GM10266 (cell line): Measurements from ENCODE around the gene LIN7C.

Experiments used
- DNase-seq: peaks from one replicate; pipeline ENCODE4 v3.0.0; 2012; ENCODE audit errors: extremely low spot score
- CTCF ChIP-seq: IDR thresholded peaks from 2 replicates; pipeline ENCODE4 v1.5.1; 2012; ENCODE audit warnings: mild to moderate bottlenecking, low read depth; ENCODE audit not compliant: control insufficient read depth, insufficient read depth; ENCODE audit errors: missing control alignments

LIN7C gene

DNA sequence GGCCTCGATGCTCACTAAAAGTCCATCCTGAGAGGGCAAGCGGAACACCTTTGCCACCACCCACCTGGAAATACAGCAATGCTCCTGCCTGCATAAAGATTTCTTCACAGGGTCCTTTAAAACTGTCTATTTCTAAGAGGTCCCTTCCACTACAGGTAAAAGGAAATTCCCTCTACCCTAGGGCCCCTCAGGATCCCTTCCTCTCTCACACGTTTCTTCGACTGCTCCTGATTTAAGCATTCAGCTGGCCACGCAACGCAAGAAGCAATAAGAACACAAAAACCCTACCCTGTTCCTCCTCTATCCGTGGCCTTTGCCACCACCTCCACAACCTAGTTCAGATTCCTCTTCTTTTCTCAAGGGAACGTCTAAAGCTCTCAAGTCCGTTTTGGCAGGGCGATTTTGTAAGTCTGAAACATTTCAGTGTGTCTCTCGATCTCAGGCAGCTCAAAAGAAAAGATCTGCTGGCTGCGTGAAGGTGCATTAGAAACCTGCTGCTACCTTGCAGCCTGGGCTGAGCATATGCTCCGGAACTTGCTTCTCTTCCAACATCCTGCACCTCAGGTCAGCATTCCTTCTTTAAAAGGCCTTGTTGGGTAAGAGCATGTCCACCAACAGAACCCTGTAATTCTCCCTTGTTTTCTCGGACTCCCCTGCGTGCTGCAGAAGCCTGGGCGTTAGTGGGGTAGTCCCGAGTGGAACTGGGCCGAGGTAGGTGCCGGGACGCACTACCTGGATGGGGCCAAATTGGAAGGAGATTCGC lies 35.6 kb downstream of the LIN7C start:
- no peak for TF ChIP-seq CTCF
- no peak for DNase-seq

DNA sequence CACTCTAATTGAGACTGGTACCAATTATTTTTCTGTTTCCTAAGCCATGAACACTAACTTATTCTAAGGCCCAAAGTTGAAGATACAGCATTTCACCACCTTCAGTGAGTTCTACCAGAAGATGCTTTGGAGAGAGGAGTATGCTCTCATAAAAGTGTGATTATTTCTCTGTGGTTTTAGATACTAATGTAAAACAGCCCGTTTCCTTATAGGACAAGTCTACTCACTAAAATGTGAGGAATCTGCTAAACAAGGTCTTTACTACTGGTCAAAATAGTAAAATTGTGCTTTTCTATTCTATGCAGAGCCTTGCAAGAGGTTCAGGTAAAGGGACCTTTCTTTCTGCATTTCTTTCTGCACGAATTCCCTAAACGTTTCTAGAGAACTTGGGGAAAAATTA lies 36.4 kb downstream of the LIN7C start:
- no peak for TF ChIP-seq CTCF
- DNase-seq: no peak

DNA sequence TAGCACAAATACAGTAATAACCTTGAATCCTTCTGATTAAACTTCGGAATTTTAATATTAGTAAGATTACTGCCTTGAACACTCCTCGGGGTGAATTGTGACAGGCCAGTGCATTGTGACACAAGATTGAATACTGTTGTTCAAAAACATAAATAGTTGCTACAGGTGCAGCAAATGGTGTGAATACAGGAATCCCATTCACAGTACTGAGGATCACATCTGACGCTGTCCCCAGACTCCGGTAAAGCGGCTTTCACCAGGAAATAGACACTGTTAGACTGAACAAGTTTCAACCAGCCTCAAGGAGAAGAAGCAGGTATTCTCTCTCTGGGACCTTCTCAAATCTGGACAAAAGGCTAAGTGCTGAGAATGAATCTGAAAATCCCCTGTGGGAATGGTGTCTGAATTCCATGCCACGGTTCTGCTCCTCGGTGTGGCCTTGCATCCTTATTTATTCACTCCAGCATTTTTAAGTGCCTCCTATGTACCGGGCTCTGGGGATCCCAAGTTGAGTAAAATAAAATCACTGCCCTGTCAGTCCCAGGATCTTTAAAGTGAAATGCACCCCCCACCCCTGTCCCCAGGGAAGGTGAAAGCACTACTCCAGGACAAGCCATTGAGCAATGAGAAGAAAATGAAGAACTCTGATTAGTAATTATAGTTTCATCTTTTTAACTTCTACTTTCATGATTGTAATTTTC lies 37.4 kb downstream of the LIN7C start:
- no peak for DNase-seq
- no peak for TF ChIP-seq CTCF

GRCh38 chr11:27468209-27468994 lies 38.2 kb downstream of the LIN7C start:
- no peak for TF ChIP-seq CTCF
- DNase-seq: no peak

DNA sequence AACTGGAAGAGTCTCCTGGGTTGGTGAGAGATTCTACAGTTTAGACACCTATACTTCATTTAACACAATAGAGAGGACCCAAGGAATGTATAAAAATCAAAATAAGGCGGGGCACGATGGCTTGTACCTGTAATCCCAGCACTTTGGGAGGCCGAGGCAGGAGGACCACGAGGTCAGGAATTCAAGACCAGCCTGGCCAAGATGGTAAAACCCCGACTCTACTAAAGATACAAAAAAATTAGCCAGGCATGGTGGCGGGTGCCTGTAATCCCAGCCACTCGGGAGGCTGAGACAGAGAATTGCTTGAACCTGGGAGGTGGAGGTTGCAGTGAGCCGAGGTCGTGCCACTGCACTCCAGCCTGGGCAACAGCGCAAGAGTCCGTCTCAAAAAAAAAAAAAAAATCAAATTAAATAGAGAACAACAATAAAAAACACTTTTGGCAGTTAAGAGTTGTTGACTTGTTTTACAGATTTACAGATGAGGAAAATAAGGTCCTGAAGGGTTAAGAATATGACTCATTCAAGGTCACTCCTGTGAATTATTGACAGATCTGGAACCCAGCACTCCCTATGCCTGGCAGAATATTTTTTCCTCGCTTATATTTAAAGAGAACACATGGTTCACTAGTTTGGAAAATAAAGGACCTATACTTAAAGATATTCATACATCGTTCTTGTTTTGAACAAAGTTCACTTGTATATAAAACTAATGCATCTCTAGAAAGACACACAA lies 39.2 kb downstream of the LIN7C start:
- DNase-seq: no peak
- TF ChIP-seq CTCF: no peak

GRCh38 chr11:27466363-27466762 lies 40.2 kb downstream of the LIN7C start:
- TF ChIP-seq CTCF: no peak
- DNase-seq: no peak

DNA sequence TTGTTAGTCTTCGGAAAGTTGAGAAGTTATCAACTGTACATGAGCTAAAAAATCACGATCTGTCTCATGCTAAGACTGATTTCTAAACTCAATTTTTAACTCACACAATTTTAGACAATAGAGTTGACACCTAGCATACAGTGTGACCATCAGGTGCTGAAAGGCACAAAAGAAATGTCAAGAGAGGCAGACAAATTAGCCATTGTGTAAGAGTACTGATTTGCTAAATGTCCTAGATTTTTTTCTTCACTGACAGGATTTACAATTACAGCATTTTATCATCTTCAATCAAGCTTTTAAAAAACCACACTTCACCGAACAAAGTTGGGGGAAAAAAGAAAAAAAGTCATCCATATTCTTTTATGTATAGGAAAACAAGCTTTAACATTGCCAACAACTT lies 40.9 kb downstream of the LIN7C start:
- DNase-seq: no peak
- no peak for TF ChIP-seq CTCF
